ENCODE data around the gene NINJ1.
A peak's percentile ranks its signal among the peaks of the same experiment; 100 is the strongest.

NINJ1 gene

GRCh38 chr9:93134740-93135444, 841 bp upstream of the NINJ1 start:
- H3K4me3 ChIP-seq (ENCODE audit: severe bottlenecking): peak overlapping the region; percentile 59
- no peak for TF ChIP-seq CTCF (IDR thresholded peaks at IDR 0.05; ENCODE audit: poor library complexity, severe bottlenecking)
- H3K27me3 ChIP-seq (ENCODE audit: insufficient read depth, poor library complexity, severe bottlenecking): no peaks in the 10 kb centered on the region
- H3K9me3 ChIP-seq (ENCODE audit: severe bottlenecking): no peaks in the 10 kb centered on the region
- peaks cover 11% of the 10 kb centered on the region for H3K4me1 ChIP-seq (ENCODE audit: insufficient read depth, poor library complexity, severe bottlenecking)
- H3K27ac ChIP-seq (ENCODE audit: poor library complexity, severe bottlenecking): peak overlapping the region; percentile 32
- no peaks in the 10 kb centered on the region for H3K36me3 ChIP-seq (ENCODE audit: low read depth)
- ATAC-seq (ENCODE audit: low read depth): no peak
- DNase-seq (ENCODE audit: low spot score): no peak

GRCh38 chr9:93133681-93134014, 403 bp downstream of the NINJ1 start:
- ATAC-seq (ENCODE audit: low read depth): peak; percentile 28
- peak overlapping the region; percentile 59 for H3K4me3 ChIP-seq (ENCODE audit: severe bottlenecking)
- H3K36me3 ChIP-seq (ENCODE audit: low read depth): no peaks in the 10 kb centered on the region
- H3K9me3 ChIP-seq (ENCODE audit: severe bottlenecking): no peaks in the 10 kb centered on the region
- peaks cover 11% of the 10 kb centered on the region for H3K4me1 ChIP-seq (ENCODE audit: insufficient read depth, poor library complexity, severe bottlenecking)
- peak overlapping the region; percentile 32 for H3K27ac ChIP-seq (ENCODE audit: poor library complexity, severe bottlenecking)
- DNase-seq (ENCODE audit: low spot score): no peak
- H3K27me3 ChIP-seq (ENCODE audit: insufficient read depth, poor library complexity, severe bottlenecking): no peaks in the 10 kb centered on the region
- TF ChIP-seq CTCF (IDR thresholded peaks at IDR 0.05; ENCODE audit: poor library complexity, severe bottlenecking): no peak

- TF ChIP-seq CTCF (IDR thresholded peaks at IDR 0.05; ENCODE audit: poor library complexity, severe bottlenecking): no peak
- Histone ChIP-seq H3K36me3 (ENCODE audit: low read depth) (no peaks in the 10 kb centered on the region), H3K4me3 (ENCODE audit: severe bottlenecking) (peak overlapping the region; percentile 59), H3K9me3 (ENCODE audit: severe bottlenecking) (no peaks in the 10 kb centered on the region), H3K4me1 (ENCODE audit: insufficient read depth, poor library complexity, severe bottlenecking) (peaks cover 11% of the 10 kb centered on the region), H3K27ac (ENCODE audit: poor library complexity, severe bottlenecking) (peak overlapping the region; percentile 32), H3K27me3 (ENCODE audit: insufficient read depth, poor library complexity, severe bottlenecking) (no peaks in the 10 kb centered on the region)
- DNase-seq (ENCODE audit: low spot score) (no peak), ATAC-seq (ENCODE audit: low read depth) (no peak; the same call in 2 of the 3 replicates)
Observed at GRCh38 chr9:93132946-93133680, 938 bp downstream of the NINJ1 start.

- H3K4me1 ChIP-seq (ENCODE audit: insufficient read depth, poor library complexity, severe bottlenecking): peaks cover 12% of the 10 kb centered on the region
- peak overlapping the region; percentile 59 for H3K4me3 ChIP-seq (ENCODE audit: severe bottlenecking)
- peak; percentile 65 for DNase-seq (ENCODE audit: low spot score)
Observed at GRCh38 chr9:93132287-93132927, 1.6 kb downstream of the NINJ1 start.

More at GRCh38 chr9:93132287-93132927, 1.6 kb downstream of the NINJ1 start:
- TF ChIP-seq CTCF (IDR thresholded peaks at IDR 0.05; ENCODE audit: poor library complexity, severe bottlenecking): no peak
- H3K27me3 ChIP-seq (ENCODE audit: insufficient read depth, poor library complexity, severe bottlenecking): no peaks in the 10 kb centered on the region
- H3K9me3 ChIP-seq (ENCODE audit: severe bottlenecking): no peaks in the 10 kb centered on the region
- ATAC-seq (ENCODE audit: low read depth): peak; percentile 12; the same call in 1 of the 3 replicates
- H3K36me3 ChIP-seq (ENCODE audit: low read depth): no peaks in the 10 kb centered on the region
- peak overlapping the region; percentile 32 for H3K27ac ChIP-seq (ENCODE audit: poor library complexity, severe bottlenecking)
